HT-29 (cell line): ENCODE data around the gene LONP1. TPM values are rescaled to one million over a fixed set of nuclear protein-coding genes. Genes with fewer than 3 reads are reported as not detected.
"Not testable (repeated sequence)": the region's sequence is repeated elsewhere in the genome, so short reads cannot be mapped to it uniquely, and the experiment has no call there.

ENCODE experiments used
- DNase-seq: peaks from one replicate; pipeline ENCODE4 v3.0.0-alpha.2; 2015; ENCODE audit warnings: low spot score
- total RNA-seq: library from RNA; depleted of rRNA; stranded (reverse); fragments of >200 nt; shearing (Covaris generic); gene quantifications from 2 replicates; pipeline ENCODE4 v1.2.3, GENCODE V29; 2014

Gene LONP1
- total RNA-seq, 1 experiment from 2014 or later, result 92.1 TPM

DNA sequence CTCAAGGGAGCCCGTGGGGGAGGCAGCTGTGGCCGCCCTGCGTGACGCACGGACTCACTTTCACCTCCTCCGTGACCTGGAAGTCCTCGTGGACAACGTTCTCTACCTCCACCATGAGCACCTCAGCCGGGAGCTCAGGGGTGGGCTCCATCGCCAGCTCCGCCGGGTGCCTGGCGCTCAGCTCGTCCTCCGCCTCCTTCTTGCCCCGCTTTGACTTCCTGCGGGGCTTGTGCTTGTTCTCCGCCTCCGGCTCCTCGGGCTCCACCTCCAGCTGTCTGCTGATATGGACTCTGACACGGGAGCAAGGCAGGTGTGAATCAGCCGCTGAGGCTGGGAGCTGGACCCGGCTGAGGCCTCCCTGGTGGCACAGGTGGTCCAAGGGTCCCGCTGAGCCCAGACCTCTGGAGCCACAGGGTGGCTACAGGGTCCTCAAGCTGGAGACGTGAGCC, 8.2 kb downstream of the LONP1 start:
- DNase-seq, result no peak

- no peak for DNase-seq
Observed at GRCh38 chr19:5711025-5711424, 8.9 kb downstream of the LONP1 start.

GRCh38 chr19:5707576-5708575, 12.1 kb downstream of the LONP1 start:
- no peak for DNase-seq

DNA sequence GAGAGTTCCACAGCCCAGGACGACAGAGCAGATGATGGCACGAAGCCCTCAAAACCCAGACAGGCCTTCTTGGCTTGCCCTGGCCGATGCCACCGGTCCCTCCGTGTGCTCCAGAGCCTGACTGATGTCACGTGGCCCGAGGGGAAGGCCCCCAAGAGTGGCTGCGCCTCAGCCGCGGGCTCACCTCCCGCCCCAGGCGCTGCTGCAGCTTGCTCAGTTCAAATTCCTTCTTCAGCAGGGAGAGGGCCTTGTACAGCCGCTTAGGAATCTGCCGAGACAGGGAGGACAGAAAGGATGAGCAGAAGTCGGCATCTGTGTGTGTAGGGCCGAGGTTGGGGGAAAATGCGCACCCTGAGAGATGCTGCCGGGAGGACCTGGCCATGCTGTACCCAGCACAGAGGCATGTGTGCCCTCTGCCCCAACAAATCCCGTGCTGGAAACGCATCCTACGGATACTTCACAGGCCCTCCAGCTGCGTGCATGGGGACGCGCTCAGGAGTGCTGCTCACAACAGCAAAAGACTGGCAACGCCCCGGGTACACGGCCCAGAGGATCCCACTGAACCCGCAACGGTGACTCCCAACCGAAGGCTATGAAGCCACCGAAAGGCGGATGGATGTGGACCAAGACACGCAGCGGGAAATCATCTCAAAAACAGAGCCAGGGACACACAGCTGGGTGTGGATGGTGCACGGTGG, 12.9 kb downstream of the LONP1 start:
- DNase-seq, result no peak

- DNase-seq, result no peak
Observed at GRCh38 chr19:5705552-5705951, 14.4 kb downstream of the LONP1 start.

GRCh38 chr19:5703819-5704818, 15.8 kb downstream of the LONP1 start:
- no peak for DNase-seq

DNA sequence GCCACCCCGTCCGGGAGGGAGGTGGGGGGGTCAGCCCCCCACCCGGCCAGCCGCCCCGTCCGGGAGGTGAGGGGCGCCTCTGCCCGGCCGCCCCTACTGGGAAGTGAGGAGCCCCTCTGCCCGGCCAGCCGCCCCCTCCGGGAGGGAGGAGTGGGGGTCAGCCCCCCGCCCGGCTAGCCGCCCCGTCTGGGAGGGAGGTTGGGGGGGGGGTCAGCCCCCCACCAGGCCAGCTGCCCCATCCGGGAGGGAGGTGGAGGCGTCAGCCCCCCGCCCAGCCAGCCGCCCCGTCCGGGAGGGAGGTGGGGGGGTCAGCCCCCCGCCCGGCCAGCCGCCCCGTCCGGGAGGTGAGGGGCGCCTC, 17.9 kb downstream of the LONP1 start:
- not testable (repeated sequence) for DNase-seq

- DNase-seq, result no peak
Observed at GRCh38 chr19:5700455-5701092, 19.4 kb downstream of the LONP1 start.

- DNase-seq, result no peak
Observed at GRCh38 chr19:5698635-5699422, 21.1 kb downstream of the LONP1 start.

DNA sequence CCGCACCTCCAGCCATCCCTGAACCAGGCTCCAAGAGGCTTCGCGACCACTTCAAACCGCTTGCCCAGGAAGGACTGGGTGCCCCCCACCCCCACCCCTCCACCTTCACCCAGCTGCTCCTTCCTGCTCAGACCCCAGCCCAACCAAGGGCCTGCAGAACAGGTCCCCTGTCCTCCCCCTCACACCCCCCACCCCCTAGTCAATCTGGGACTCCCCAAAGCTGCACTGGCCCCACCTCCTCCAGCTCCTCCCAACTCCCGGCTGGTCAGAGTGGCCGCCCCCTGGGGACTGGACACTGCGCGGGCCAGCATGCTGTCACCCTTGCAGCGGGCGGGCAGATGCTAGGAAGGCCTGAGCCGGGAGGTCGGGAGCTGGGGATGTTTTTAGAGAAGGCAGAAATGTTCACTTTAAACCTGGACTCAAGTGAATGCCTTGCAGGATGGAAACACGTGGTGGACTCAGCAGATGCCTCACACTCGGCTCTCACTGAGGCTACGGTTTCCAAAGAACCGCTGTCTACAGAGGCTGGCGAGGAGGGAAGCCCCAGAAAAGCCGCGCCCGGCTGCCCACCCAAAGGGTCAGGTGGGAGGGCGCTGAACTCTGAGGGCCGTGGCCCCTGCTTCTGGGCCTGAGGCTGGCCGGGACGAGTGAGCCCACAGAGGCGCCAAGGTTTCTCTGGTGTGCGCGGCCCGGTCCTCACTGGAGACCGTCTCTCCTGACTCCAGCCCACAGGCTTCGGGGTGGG, 21.9 kb downstream of the LONP1 start:
- DNase-seq, result no peak

DNA sequence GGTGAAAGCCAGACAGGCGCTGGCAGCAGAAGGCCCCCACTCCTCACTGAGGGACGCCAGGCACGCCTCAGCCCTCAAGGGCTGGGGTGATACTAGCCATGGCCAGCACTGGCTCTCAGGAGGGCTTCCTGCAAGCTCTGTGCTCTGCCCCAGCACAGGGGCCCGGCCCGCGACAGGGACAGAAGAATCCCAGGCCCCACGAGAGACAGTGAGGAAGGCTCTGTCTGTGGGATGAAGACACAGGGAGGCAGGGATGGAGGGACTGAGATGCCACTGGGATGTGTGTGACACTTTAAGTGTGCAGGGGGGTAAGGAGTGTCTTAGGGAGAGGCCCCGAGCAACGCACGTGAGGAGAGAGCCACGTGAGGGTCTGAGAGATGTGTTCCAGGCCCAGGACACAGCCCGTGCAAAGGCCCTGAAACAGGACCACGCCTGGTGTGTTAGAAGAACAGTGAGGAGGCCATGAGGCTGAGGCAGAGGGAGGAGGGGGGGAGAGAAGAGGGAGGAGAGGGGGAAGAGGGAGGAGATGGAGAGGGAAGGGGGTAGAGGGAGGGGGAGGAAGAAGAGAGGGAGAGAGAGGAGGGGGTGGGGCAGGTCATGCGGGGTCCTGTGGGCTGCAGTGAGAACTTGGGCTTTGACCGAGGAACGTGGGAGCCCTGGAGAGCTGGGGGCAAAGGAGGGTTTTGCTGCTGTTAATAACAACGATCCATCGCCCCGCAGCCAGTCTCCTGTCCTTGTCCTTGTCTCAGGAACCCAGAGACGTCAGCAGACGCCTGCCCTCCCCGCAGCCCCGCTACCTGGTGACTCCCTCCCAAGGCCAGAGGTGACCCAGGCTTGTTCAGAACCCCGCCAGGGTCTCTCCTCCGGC, 22.7 kb downstream of the LONP1 start:
- no peak for DNase-seq

DNA sequence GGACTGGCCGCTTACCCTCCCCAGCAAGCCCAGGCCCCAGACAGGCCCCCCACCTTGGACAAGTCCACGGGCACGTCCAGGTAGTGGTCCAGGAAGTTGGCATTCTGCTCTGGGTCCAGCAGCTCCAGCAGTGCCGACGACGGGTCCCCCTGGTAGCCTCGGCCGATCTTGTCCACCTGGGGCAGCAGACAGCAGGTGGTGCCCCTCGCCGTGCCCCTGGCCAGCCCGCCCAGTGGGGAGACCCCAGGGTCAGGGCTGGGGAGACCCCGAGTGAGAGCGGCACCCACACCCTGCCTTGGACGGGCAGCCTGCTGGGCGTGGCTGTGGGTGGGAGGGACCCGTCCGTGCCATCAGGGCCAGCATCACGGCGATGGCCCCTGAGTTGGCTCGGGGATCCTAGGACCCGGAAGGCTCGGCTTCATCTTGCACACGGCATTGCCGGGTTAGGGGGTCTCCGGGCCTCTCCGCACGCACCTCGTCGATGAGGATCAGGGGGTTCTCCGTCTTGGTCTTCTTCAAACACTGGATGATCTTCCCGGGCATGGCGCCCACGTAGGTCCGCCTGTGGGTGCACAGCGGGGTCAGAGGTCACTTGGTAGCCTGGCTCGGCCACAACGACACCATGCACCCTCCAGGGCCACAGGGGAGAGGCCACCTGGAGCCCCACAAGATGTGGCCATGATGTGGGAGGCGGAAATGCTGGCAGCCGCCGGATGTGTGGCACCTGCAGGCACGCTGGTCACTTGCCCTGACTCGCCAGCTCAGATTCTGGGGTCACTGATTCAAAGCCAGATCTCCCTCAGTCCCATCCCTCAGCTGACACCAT, 23.5 kb downstream of the LONP1 start:
- DNase-seq, result no peak

DNA sequence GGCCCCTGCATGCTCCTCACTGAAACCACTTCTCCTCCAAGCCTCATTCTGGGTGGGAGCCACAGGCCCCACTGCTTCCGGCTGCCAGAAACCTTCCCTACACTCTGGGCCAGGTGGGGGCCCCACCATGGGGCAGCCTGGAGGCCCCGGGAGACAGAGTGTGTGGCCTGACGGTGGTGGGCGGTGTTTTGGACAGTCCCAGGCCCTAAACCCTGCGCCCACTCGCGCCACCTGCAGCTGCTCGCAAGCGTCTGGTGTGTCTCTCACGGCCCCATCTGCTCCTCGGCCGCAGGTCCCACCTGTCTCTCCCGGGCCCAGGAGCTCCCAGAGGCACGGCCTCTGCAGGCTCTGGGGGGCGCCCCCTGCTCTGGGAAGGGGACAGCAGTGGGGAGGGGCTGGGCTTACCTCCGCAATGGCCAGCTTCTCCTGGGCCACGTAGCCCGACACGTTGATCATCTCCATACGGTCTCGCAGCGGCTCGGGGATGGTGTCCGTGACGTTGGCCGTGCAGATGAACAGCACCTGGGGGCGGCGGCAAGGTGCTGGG, 24.2 kb downstream of the LONP1 start:
- DNase-seq, result no peak

- DNase-seq, result no peak
Observed at GRCh38 chr19:5694956-5695648, 24.8 kb downstream of the LONP1 start.

- no peak for DNase-seq
Observed at GRCh38 chr19:5694167-5694955, 25.6 kb downstream of the LONP1 start.
